HL-60 (cell line): ENCODE data around the gene GNLY.

Experiments
- DNase-seq, 2 experiments: peaks; one replicate each; pipeline ENCODE4 v3.0.0-alpha.2; 2010 to 2020; ENCODE audit warnings: low read depth in 1 of 2, low spot score in 1 of 2
- H3K27ac ChIP-seq: fragments of 250-450 bp; sonication (Bioruptor Pico); replicated peaks from 2 replicates; pipeline ENCODE4 v1.5.1; 2020; ENCODE audit warnings: mild to moderate bottlenecking, moderate library complexity
- H3K27me3 ChIP-seq: fragments of 250-450 bp; sonication (Bioruptor Pico); 2 replicates; pipeline ENCODE4 v1.5.1; 2021; ENCODE audit warnings: mild to moderate bottlenecking, moderate library complexity; ENCODE audit not compliant: insufficient read depth, poor library complexity, severe bottlenecking
- H3K4me3 ChIP-seq: replicated peaks from 2 replicates; pipeline ENCODE4 v1.5.1; 2011; ENCODE audit warnings: mild to moderate bottlenecking, control low read depth, low read length; ENCODE audit not compliant: insufficient read depth
- GABPA ChIP-seq: IDR thresholded peaks from 2 replicates; pipeline ENCODE4 v1.6.1; 2012; ENCODE audit warnings: low read depth
- POLR2AphosphoS5 ChIP-seq: IDR thresholded peaks from 2 replicates; pipeline ENCODE4 v1.6.1; 2012; ENCODE audit warnings: low read depth
- REST ChIP-seq: IDR thresholded peaks from 2 replicates; pipeline ENCODE4 v1.6.1; 2012; ENCODE audit warnings: low read depth; ENCODE audit not compliant: insufficient replicate concordance
- SPI1 ChIP-seq: IDR thresholded peaks from 2 replicates; pipeline ENCODE4 v1.6.1; 2012; ENCODE audit warnings: low read depth, mild to moderate bottlenecking, borderline replicate concordance
- TF ChIP-seq, protein P1 (sequence below): IDR thresholded peaks from one replicate; pipeline ENCODE4 v1.5.1; 2011; ENCODE audit warnings: low read length, control low read depth, inconsistent platforms; ENCODE audit not compliant: insufficient read depth

GNLY gene

GRCh38 chr2:85734942-85735608, 40.9 kb downstream of the GNLY start:
- H3K4me3 ChIP-seq, result no peak overlapping the region
- DNase-seq, result no peak
- H3K27me3 ChIP-seq, result no peaks in the 10 kb centered on the region
- no peak overlapping the region for H3K27ac ChIP-seq
- TF ChIP-seq POLR2AphosphoS5, result no peak
- no peak for TF ChIP-seq GABPA
- no peak for TF ChIP-seq REST
- TF ChIP-seq SPI1, result no peak
- TF ChIP-seq, protein P1, sequence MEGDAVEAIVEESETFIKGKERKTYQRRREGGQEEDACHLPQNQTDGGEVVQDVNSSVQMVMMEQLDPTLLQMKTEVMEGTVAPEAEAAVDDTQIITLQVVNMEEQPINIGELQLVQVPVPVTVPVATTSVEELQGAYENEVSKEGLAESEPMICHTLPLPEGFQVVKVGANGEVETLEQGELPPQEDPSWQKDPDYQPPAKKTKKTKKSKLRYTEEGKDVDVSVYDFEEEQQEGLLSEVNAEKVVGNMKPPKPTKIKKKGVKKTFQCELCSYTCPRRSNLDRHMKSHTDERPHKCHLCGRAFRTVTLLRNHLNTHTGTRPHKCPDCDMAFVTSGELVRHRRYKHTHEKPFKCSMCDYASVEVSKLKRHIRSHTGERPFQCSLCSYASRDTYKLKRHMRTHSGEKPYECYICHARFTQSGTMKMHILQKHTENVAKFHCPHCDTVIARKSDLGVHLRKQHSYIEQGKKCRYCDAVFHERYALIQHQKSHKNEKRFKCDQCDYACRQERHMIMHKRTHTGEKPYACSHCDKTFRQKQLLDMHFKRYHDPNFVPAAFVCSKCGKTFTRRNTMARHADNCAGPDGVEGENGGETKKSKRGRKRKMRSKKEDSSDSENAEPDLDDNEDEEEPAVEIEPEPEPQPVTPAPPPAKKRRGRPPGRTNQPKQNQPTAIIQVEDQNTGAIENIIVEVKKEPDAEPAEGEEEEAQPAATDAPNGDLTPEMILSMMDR, result no peak

- no peak for TF ChIP-seq REST
- TF ChIP-seq, protein P1, result no peak
- no peak for TF ChIP-seq GABPA
- TF ChIP-seq POLR2AphosphoS5, result no peak
- TF ChIP-seq SPI1, result no peak
- DNase-seq, result no peak
- Histone ChIP-seq H3K27me3 (no peaks in the 10 kb centered on the region), H3K4me3 (no peak overlapping the region), H3K27ac (no peak overlapping the region)
Measured at GRCh38 chr2:85735691-85736090, 41.5 kb downstream of the GNLY start.

GRCh38 chr2:85736456-85737355, 42.5 kb downstream of the GNLY start:
- no peak overlapping the region for H3K4me3 ChIP-seq
- no peak for DNase-seq
- TF ChIP-seq GABPA, result no peak
- no peak for TF ChIP-seq REST
- no peak for TF ChIP-seq POLR2AphosphoS5
- no peak for TF ChIP-seq SPI1
- TF ChIP-seq, protein P1, result no peak
- no peaks in the 10 kb centered on the region for H3K27me3 ChIP-seq
- H3K27ac ChIP-seq, result no peak overlapping the region
